Testis (tissue), 2 donors: ENCODE measurements around the gene SORCS3.

Experiments used
- CTCF ChIP-seq, 3 experiments: fragments of 450-650 bp in 2 of 3; fragments of 200-600 bp in 1 of 3; sonication (generic) in 1 of 3; IDR thresholded peaks; one replicate each; pipeline ENCODE4 v1.5.1; 2016 to 2019; ENCODE audit warnings: antibody characterized with exemption in 3 of 3, mild to moderate bottlenecking in 2 of 3, moderate library complexity in 1 of 3
- POLR2A ChIP-seq: fragments of 450-650 bp; IDR thresholded peaks from one replicate; pipeline ENCODE4 v1.6.1; 2017; ENCODE audit warnings: antibody characterized with exemption, mild to moderate bottlenecking, moderate library complexity

- no peak for TF ChIP-seq POLR2A
- TF ChIP-seq CTCF (IDR thresholded peaks at IDR 0.05), result no peak
Observed at GRCh38 chr10:105210546-105210945, 569.5 kb downstream of the SORCS3 start.
